WI38 (cell line): Measurements from ENCODE around the gene MPDU1.

Source experiments
- H3K4me3 ChIP-seq: 2 replicates; pipeline ENCODE4 v1.5.1; 2011; ENCODE audit warnings: low read depth, mild to moderate bottlenecking, control low read depth, low read length
- TF ChIP-seq, protein P1 (sequence below): IDR thresholded peaks from 2 replicates; pipeline ENCODE4 v1.5.1; 2012; ENCODE audit warnings: low read depth, mild to moderate bottlenecking, control low read depth, low read length

The MPDU1 gene

DNA sequence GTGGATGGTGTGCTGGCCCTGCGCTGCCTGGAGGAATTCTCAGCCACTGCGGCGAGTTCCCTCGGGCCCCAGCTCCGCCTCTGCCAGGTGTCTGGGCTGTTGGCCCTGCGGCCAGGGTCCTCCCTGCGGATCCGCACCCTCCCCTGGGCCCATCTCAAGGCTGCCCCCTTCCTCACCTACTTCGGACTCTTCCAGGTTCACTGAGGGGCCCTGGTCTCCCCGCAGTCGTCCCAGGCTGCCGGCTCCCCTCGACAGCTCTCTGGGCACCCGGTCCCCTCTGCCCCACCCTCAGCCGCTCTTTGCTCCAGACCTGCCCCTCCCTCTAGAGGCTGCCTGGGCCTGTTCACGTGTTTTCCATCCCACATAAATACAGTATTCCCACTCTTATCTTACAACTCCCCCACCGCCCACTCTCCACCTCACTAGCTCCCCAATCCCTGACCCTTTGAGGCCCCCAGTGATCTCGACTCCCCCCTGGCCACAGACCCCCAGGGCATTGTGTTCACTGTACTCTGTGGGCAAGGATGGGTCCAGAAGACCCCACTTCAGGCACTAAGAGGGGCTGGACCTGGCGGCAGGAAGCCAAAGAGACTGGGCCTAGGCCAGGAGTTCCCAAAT is 26.4 kb upstream of the MPDU1 start:
- H3K4me3 ChIP-seq, result no peak overlapping the region
- TF ChIP-seq, protein P1, sequence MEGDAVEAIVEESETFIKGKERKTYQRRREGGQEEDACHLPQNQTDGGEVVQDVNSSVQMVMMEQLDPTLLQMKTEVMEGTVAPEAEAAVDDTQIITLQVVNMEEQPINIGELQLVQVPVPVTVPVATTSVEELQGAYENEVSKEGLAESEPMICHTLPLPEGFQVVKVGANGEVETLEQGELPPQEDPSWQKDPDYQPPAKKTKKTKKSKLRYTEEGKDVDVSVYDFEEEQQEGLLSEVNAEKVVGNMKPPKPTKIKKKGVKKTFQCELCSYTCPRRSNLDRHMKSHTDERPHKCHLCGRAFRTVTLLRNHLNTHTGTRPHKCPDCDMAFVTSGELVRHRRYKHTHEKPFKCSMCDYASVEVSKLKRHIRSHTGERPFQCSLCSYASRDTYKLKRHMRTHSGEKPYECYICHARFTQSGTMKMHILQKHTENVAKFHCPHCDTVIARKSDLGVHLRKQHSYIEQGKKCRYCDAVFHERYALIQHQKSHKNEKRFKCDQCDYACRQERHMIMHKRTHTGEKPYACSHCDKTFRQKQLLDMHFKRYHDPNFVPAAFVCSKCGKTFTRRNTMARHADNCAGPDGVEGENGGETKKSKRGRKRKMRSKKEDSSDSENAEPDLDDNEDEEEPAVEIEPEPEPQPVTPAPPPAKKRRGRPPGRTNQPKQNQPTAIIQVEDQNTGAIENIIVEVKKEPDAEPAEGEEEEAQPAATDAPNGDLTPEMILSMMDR, result no peak

DNA sequence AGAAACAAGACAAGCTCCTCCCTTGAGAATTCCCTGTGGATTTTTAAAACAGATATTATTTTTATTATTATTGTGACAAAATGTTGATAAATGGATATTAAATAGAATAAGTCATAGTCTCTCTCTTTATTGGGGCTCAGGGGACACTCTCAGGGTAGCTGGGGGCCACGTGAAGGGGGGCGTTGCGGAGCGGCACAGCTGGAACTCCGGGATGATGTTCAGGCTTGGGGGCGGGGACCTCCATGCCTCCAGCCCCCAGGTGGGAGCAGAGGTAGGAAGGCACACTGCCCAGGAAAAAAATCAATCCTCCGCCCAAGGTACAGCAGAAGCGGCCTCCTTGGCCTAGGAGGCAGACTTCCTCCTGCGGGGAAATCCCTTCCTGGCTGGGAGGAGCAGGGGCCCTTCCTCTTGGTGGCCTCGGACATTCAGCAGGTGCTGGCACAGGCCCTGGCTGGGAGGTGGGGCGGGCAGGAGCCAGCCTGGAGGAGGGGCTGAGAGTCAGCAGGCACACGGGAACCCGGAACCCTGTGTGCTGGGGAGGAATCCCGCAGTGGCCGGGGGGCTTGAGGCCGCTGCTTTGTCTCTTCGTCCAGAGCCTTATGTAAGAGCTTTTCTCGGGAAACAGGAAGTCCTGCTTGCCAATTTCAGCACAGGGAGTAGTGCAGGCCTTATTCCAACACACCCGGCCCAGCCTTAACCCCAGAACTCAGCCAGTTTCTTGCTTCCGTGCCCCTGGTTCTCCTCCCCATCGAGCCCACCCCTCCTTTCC is 25.7 kb upstream of the MPDU1 start:
- TF ChIP-seq, protein P1, result no peak
- H3K4me3 ChIP-seq, result no peak overlapping the region

DNA sequence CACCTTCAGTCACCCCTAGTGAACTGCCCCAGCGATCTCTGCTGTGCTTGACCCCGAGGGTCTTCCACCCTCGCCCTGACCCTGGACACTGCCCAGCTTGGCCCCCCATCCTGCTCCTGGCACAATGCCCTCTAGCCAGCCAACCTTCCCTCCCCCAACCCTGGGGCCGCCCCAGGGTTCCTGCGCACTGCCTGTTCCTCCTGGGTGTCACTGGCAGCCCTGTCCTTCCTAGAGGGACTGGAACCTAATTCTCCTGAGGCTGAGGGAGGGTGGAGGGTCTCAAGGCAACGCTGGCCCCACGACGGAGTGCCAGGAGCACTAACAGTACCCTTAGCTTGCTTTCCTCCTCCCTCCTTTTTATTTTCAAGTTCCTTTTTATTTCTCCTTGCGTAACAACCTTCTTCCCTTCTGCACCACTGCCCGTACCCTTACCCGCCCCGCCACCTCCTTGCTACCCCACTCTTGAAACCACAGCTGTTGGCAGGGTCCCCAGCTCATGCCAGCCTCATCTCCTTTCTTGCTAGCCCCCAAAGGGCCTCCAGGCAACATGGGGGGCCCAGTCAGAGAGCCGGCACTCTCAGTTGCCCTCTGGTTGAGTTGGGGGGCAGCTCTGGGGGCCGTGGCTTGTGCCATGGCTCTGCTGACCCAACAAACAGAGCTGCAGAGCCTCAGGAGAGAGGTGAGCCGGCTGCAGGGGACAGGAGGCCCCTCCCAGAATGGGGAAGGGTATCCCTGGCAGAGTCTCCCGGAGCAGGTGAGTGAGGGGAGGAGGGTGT is 24.9 kb upstream of the MPDU1 start, which contains the start of gene TNFSF13:
Gene TNFSF13 (plus strand): TSS at position 207 of the 776 bp plus-strand sequence. CDS start 290 bp downstream, at position 497.
- H3K4me3 ChIP-seq, result no peak within 1 kb of the TSS
- TF ChIP-seq, protein P1, result no peak

DNA sequence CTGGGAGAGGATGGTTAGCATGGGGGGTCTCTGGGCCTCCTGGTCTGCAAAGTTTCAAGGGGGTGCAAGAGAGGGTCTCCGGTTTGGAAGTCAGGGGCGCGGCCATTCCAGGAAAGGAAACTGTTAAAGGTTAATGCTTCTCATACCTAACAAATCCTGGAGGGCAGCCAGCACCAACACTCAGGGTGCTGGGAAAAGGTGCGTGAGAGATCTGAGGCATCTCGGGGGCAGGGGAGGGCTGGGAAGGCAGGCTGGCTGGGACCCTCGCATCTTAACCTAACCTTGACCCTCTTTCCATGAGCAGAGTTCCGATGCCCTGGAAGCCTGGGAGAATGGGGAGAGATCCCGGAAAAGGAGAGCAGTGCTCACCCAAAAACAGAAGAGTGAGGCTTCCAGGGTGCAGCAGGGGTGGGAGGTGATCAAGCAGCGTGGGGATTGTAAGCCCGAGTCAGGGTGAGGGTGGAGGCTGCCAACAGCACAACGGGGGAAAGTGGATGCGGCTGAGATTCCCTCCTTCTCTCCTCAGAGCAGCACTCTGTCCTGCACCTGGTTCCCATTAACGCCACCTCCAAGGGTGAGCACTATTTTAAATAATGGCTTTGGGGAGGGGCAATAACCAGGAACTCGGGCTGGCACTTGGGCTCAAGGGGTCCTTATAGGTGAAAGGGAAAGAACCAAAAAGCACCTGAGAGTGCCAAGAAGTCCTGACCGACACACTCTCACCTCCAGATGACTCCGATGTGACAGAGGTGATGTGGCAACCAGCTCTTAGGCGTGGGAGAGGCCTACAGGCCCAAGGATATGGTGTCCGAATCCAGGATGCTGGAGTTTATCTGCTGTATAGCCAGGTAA is 24.1 kb upstream of the MPDU1 start:
- no peak overlapping the region for H3K4me3 ChIP-seq
- TF ChIP-seq, protein P1, result no peak

DNA sequence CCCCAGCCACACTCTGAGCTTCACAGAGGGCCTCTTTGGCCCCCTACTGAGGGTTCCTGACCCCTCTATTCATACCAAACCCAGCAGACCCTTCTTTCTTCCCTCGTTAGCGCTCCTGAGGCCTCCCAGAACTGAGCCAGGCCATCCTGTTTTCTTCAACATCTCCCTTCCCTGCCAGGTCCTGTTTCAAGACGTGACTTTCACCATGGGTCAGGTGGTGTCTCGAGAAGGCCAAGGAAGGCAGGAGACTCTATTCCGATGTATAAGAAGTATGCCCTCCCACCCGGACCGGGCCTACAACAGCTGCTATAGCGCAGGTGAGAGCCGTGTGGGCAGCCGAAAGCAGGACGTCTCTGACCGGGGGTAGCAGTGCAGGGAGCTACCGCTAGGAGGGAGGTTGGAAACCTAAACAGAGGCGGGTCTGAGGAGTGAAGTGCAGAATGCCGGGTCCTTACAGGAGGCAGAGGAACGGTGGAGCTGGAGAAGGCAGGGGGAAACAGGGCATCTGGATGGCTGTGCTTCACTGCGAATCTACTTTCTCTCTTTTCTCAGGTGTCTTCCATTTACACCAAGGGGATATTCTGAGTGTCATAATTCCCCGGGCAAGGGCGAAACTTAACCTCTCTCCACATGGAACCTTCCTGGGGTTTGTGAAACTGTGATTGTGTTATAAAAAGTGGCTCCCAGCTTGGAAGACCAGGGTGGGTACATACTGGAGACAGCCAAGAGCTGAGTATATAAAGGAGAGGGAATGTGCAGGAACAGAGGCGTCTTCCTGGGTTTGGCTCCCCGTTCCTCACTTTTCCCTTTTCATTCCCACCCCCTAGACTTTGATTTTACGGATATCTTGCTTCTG is 23.3 kb upstream of the MPDU1 start:
- TF ChIP-seq, protein P1, result peak; percentile 80
- peak overlapping the region; percentile 79 for H3K4me3 ChIP-seq

DNA sequence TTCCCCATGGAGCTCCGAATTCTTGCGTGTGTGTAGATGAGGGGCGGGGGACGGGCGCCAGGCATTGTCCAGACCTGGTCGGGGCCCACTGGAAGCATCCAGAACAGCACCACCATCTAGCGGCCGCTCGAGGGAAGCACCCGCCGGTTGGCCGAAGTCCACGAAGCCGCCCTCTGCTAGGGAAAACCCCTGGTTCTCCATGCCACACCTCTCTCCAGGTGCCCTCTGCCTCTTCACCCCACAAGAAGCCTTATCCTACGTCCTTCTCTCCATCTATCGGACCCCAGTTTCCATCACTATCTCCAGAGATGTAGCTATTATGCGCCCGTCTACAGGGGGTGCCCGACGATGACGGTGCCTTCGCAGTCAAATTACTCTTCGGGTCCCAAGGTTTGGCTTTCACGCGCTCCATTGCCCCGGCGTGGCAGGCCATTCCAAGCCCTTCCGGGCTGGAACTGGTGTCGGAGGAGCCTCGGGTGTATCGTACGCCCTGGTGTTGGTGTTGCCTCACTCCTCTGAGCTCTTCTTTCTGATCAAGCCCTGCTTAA is 22.6 kb upstream of the MPDU1 start:
- H3K4me3 ChIP-seq, result peak overlapping the region; percentile 79

More for the DNA sequence above, 22.6 kb upstream of the MPDU1 start:
- TF ChIP-seq, protein P1, result peak; percentile 73
